ENCODE results near the gene DGCR6L.
"Not testable (repeated sequence)": the region's sequence is repeated elsewhere in the genome, so short reads cannot be mapped to it uniquely, and the experiment has no call there.

The DGCR6L gene

GRCh38 chr22:20291604-20292063 is 28.2 kb downstream of the DGCR6L start:
- no peak for ATAC-seq

GRCh38 chr22:20291249-20291586 is 28.6 kb downstream of the DGCR6L start:
- no peaks in the 10 kb centered on the region for H3K36me3 Mint-ChIP-seq
- H3K9me3 Mint-ChIP-seq: no peaks in the 10 kb centered on the region
- ATAC-seq (no peak), DNase-seq (ENCODE audit: low spot score in 2 of 2) (no peak)
- no peak overlapping the region for H3K4me3 Mint-ChIP-seq
- H3K4me1 Mint-ChIP-seq: no peaks in the 10 kb centered on the region
- peak overlapping the region; percentile 19 for H3K27ac Mint-ChIP-seq

More at GRCh38 chr22:20291604-20292063, 28.2 kb downstream of the DGCR6L start:
- H3K4me3 Mint-ChIP-seq: no peak overlapping the region
- H3K36me3 Mint-ChIP-seq: no peaks in the 10 kb centered on the region
- no peaks in the 10 kb centered on the region for H3K9me3 Mint-ChIP-seq
- no peak for DNase-seq (ENCODE audit: low spot score in 2 of 2)
- H3K27ac Mint-ChIP-seq: peak overlapping the region; percentile 19
- no peaks in the 10 kb centered on the region for H3K4me1 Mint-ChIP-seq

GRCh38 chr22:20290578-20291248 is 29.1 kb downstream of the DGCR6L start:
- no peaks in the 10 kb centered on the region for H3K4me1 Mint-ChIP-seq
- DNase-seq (ENCODE audit: low spot score in 2 of 2): no peak
- no peaks in the 10 kb centered on the region for H3K36me3 Mint-ChIP-seq
- no peak overlapping the region for H3K4me3 Mint-ChIP-seq
- ATAC-seq: no peak
- H3K27ac Mint-ChIP-seq: peak overlapping the region; percentile 45
- no peaks in the 10 kb centered on the region for H3K9me3 Mint-ChIP-seq

- H3K4me3 Mint-ChIP-seq: no peak overlapping the region
- H3K36me3 Mint-ChIP-seq: no peaks in the 10 kb centered on the region
- ATAC-seq (no peak), DNase-seq (ENCODE audit: low spot score in 2 of 2) (no peak)
- H3K9me3 Mint-ChIP-seq: no peaks in the 10 kb centered on the region
- H3K4me1 Mint-ChIP-seq: no peaks in the 10 kb centered on the region
- no peak overlapping the region for H3K27ac Mint-ChIP-seq
These were observed 29.8 kb downstream of the DGCR6L start for GRCh38 chr22:20290045-20290392.

GRCh38 chr22:20289182-20290044 is 30.4 kb downstream of the DGCR6L start:
- not testable (repeated sequence) for H3K27ac Mint-ChIP-seq; H3K4me3 Mint-ChIP-seq; H3K4me1 Mint-ChIP-seq; DNase-seq (ENCODE audit: low spot score in 2 of 2); H3K9me3 Mint-ChIP-seq; ATAC-seq; H3K36me3 Mint-ChIP-seq

- not testable (repeated sequence) for H3K36me3 Mint-ChIP-seq; H3K9me3 Mint-ChIP-seq; H3K4me3 Mint-ChIP-seq; ATAC-seq; H3K4me1 Mint-ChIP-seq; DNase-seq (ENCODE audit: low spot score in 2 of 2); H3K27ac Mint-ChIP-seq
These were observed 33.0 kb downstream of the DGCR6L start for GRCh38 chr22:20286784-20287423.

GRCh38 chr22:20286312-20286660 is 33.6 kb downstream of the DGCR6L start:
- H3K36me3 Mint-ChIP-seq; H3K27ac Mint-ChIP-seq; H3K9me3 Mint-ChIP-seq; DNase-seq (ENCODE audit: low spot score in 2 of 2); ATAC-seq; H3K4me3 Mint-ChIP-seq; H3K4me1 Mint-ChIP-seq: not testable (repeated sequence)

- H3K4me1 Mint-ChIP-seq, H3K4me3 Mint-ChIP-seq, H3K27ac Mint-ChIP-seq, H3K9me3 Mint-ChIP-seq, H3K36me3 Mint-ChIP-seq: not testable (repeated sequence)
- DNase-seq (ENCODE audit: low spot score in 2 of 2): peak; percentile 91 to 94
- peak; percentile 82 for ATAC-seq
These were observed 34.2 kb downstream of the DGCR6L start for GRCh38 chr22:20285473-20286311.

- no peak overlapping the region for H3K4me3 Mint-ChIP-seq
- no peaks in the 10 kb centered on the region for H3K36me3 Mint-ChIP-seq
- H3K27ac Mint-ChIP-seq: no peak overlapping the region
- peaks cover 3% of the 10 kb centered on the region for H3K4me1 Mint-ChIP-seq
- ATAC-seq (no peak), DNase-seq (ENCODE audit: low spot score in 2 of 2) (no peak)
- H3K9me3 Mint-ChIP-seq: no peaks in the 10 kb centered on the region
These were observed 35.3 kb downstream of the DGCR6L start for GRCh38 chr22:20284471-20285086.

- H3K36me3 Mint-ChIP-seq: no peaks in the 10 kb centered on the region
- peaks cover 6% of the 10 kb centered on the region for H3K4me1 Mint-ChIP-seq
- no peak overlapping the region for H3K27ac Mint-ChIP-seq
- ATAC-seq (no peak), DNase-seq (ENCODE audit: low spot score in 2 of 2) (no peak)
- no peak overlapping the region for H3K4me3 Mint-ChIP-seq
- no peaks in the 10 kb centered on the region for H3K9me3 Mint-ChIP-seq
These were observed 36.2 kb downstream of the DGCR6L start for GRCh38 chr22:20283674-20284066.

- H3K27ac Mint-ChIP-seq: no peak overlapping the region
- H3K9me3 Mint-ChIP-seq: no peaks in the 10 kb centered on the region
- H3K36me3 Mint-ChIP-seq: no peaks in the 10 kb centered on the region
- DNase-seq (ENCODE audit: low spot score in 2 of 2) (no peak), ATAC-seq (no peak)
- no peak overlapping the region for H3K4me3 Mint-ChIP-seq
- H3K4me1 Mint-ChIP-seq: peaks cover 6% of the 10 kb centered on the region
These were observed 36.8 kb downstream of the DGCR6L start for GRCh38 chr22:20282901-20283673.

GRCh38 chr22:20281891-20282290 is 38.0 kb downstream of the DGCR6L start:
- no peak for ATAC-seq
- H3K4me1 Mint-ChIP-seq: peaks cover 6% of the 10 kb centered on the region

GRCh38 chr22:20281473-20281872 is 38.4 kb downstream of the DGCR6L start:
- not testable (repeated sequence) for ATAC-seq; DNase-seq (ENCODE audit: low spot score in 2 of 2); H3K27ac Mint-ChIP-seq; H3K9me3 Mint-ChIP-seq; H3K36me3 Mint-ChIP-seq; H3K4me3 Mint-ChIP-seq
- H3K4me1 Mint-ChIP-seq: peaks cover 11% of the 10 kb centered on the region

More at GRCh38 chr22:20281891-20282290, 38.0 kb downstream of the DGCR6L start:
- no peak overlapping the region for H3K4me3 Mint-ChIP-seq
- H3K9me3 Mint-ChIP-seq: no peaks in the 10 kb centered on the region
- no peak for DNase-seq (ENCODE audit: low spot score in 2 of 2)
- H3K27ac Mint-ChIP-seq: no peak overlapping the region
- H3K36me3 Mint-ChIP-seq: no peaks in the 10 kb centered on the region

- no peak for DNase-seq (ENCODE audit: low spot score in 2 of 2)
- H3K27ac Mint-ChIP-seq: no peak overlapping the region
- no peaks in the 10 kb centered on the region for H3K9me3 Mint-ChIP-seq
- peaks cover 13% of the 10 kb centered on the region for H3K4me1 Mint-ChIP-seq
- H3K36me3 Mint-ChIP-seq: no peaks in the 10 kb centered on the region
- no peak for ATAC-seq
- no peak overlapping the region for H3K4me3 Mint-ChIP-seq
These were observed 39.0 kb downstream of the DGCR6L start for GRCh38 chr22:20280866-20281265.

Measured in stimulated activated effector memory CD8-positive, alpha-beta T cell treated with anti-CD3 and anti-CD28 coated beads, Interleukin-12 subunit alpha, Interleukin-12 subunit beta, amount 100 ng/mL, for 72 hours (primary cell).